GM12878 (cell line): ENCODE measurements around the gene APOLD1.

ENCODE experiments used
- ATF7 ChIP-seq: fragments of 450-650 bp; IDR thresholded peaks from 2 replicates; pipeline ENCODE4 v1.6.1; 2016; ENCODE audit warnings: low read depth, mild to moderate bottlenecking
- MAX ChIP-seq: IDR thresholded peaks from 2 replicates; pipeline ENCODE4 v1.6.1; 2012; ENCODE audit warnings: low read depth, low read length, improper control_type of control experiment

- TF ChIP-seq ATF7 (no peak), MAX (no peak)
Measured at GRCh38 chr12:12741660-12742059, 43.8 kb upstream of the APOLD1 start.
